GM23248 (cell line): Measurements from ENCODE around the gene MAP4K3. TPM values are rescaled to one million over a fixed set of nuclear protein-coding genes. Genes with fewer than 3 reads are reported as not detected.

ENCODE experiments used
- DNase-seq: peaks from one replicate; pipeline ENCODE4 v3.0.0-alpha.2; 2015
- H2AFZ ChIP-seq: fragments of 200-600 bp; sonication (generic); 2 replicates; pipeline ENCODE4 v1.6.1; 2016; ENCODE audit warnings: antibody characterized with exemption
- H3F3A ChIP-seq: fragments of 200-600 bp; sonication (generic); 2 replicates; pipeline ENCODE4 v1.6.1; 2016; ENCODE audit warnings: mild to moderate bottlenecking, antibody characterized with exemption, mixed run types; ENCODE audit not compliant: insufficient read depth
- H3K27ac ChIP-seq: fragments of 200-600 bp; sonication (generic); 2 replicates; pipeline ENCODE4 v1.5.1; 2016; ENCODE audit warnings: mild to moderate bottlenecking
- H3K27me3 ChIP-seq: fragments of 200-600 bp; sonication (generic); replicated peaks from 2 replicates; pipeline ENCODE4 v1.6.1; 2016; ENCODE audit warnings: mild to moderate bottlenecking; ENCODE audit not compliant: insufficient read depth
- H3K36me3 ChIP-seq: fragments of 200-600 bp; sonication (generic); 2 replicates; pipeline ENCODE4 v1.6.1; 2016; ENCODE audit warnings: low read depth, mild to moderate bottlenecking
- H3K4me1 ChIP-seq: fragments of 200-600 bp; sonication (generic); 2 replicates; pipeline ENCODE4 v1.6.1; 2016; ENCODE audit warnings: mild to moderate bottlenecking; ENCODE audit not compliant: insufficient read depth
- H3K4me2 ChIP-seq: fragments of 200-600 bp; sonication (generic); one replicate; pipeline ENCODE4 v1.6.1; 2016; ENCODE audit warnings: mild to moderate bottlenecking; ENCODE audit not compliant: unreplicated experiment
- H3K4me3 ChIP-seq: fragments of 200-600 bp; sonication (generic); 2 replicates; pipeline ENCODE4 v1.5.1; 2016; ENCODE audit warnings: mild to moderate bottlenecking
- H3K79me2 ChIP-seq: fragments of 200-600 bp; sonication (generic); 2 replicates; pipeline ENCODE4 v1.6.1; 2016; ENCODE audit warnings: mild to moderate bottlenecking; ENCODE audit not compliant: insufficient read depth
- H3K9ac ChIP-seq: fragments of 200-600 bp; sonication (generic); 2 replicates; pipeline ENCODE4 v1.6.1; 2016; ENCODE audit warnings: mild to moderate bottlenecking
- H3K9me2 ChIP-seq: fragments of 200-600 bp; sonication (generic); 2 replicates; pipeline ENCODE4 v1.6.1; 2016; ENCODE audit warnings: mixed run types, mild to moderate bottlenecking, moderate library complexity; ENCODE audit not compliant: insufficient read depth
- H3K9me3 ChIP-seq: fragments of 200-600 bp; sonication (generic); one replicate; pipeline ENCODE4 v1.6.1; 2017; ENCODE audit warnings: low read depth
- H4K20me1 ChIP-seq: fragments of 200-600 bp; sonication (generic); 2 replicates; pipeline ENCODE4 v1.6.0; 2016; ENCODE audit not compliant: insufficient read depth
- EZH2 ChIP-seq: fragments of 200-600 bp; sonication (generic); IDR thresholded peaks from 2 replicates; pipeline ENCODE4 v1.6.1; 2018; ENCODE audit warnings: antibody characterized with exemption, mild to moderate bottlenecking; ENCODE audit not compliant: insufficient read depth, poor library complexity, severe bottlenecking
- EZH2phosphoT487 ChIP-seq: fragments of 200-600 bp; sonication (generic); IDR thresholded peaks from 2 replicates; pipeline ENCODE4 v1.6.1; 2018; ENCODE audit warnings: antibody characterized with exemption, moderate library complexity, mild to moderate bottlenecking, low read depth; ENCODE audit not compliant: insufficient read depth
- WGBS, 2 experiments: methylation state at CpG; one replicate each; pipeline ENCODE4 v1.1.6; 2015 to 2017; ENCODE audit warnings: low lambda C conversion rate in 2 of 2, low coverage in 1 of 2; ENCODE audit errors: missing lambda C conversion rate in 2 of 2; 5-methylcytosine and 5-hydroxymethylcytosine counted together
- in situ Hi-C: fragments of 300-500 bp; cut with MboI; formaldehyde crosslinking; loops from 2 replicates; pipeline ENCODE4 v1.15.0; 2020
- polyA plus RNA-seq: library from polyadenylated mRNA; unstranded; fragments of >200 nt; fragmentation: Nextera tagmentation; extraction: Ambion mirVana; gene quantifications from 2 replicates; pipeline ENCODE4 v1.2.1, GENCODE V29; 2016
- total RNA-seq: library from RNA; depleted of rRNA; stranded (reverse); fragments of >200 nt; shearing (Covaris generic); gene quantifications from 2 replicates; pipeline ENCODE4 v1.2.3, GENCODE V29; 2014

The MAP4K3 gene
- total and polyA plus RNA-seq, 2 experiments from 2014 or later, result 9.9 to 32.0 TPM

DNA sequence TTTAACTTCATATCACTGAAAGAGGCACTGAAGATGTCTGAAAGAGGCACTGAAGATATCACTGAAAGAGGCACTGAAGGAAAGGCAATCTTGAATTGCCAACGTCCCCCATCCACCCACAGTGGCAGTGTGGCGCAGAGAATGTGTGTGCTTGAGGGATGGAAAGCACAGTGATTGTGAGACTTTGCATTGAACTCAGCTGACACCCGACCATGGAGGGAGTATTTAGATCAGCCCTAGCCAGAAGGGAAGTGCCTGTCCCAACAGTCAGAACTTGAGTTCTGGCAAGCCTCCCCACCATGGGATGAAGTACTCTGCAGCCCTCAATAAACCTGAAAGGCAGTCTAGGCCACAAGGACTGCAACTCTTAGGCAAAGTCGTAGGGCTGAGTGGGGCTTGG, 33.8 kb downstream of the MAP4K3 start:
- Histone ChIP-seq H3K27me3 (no peaks in the 10 kb centered on the region), H3K4me2 (no peak overlapping the region), H3K4me3 (no peak overlapping the region), H3K9ac (no peak overlapping the region), H3K36me3 (no peaks in the 10 kb centered on the region), H3F3A (peaks cover 13% of the 10 kb centered on the region; the same call in 1 of the 2 replicates), H4K20me1 (peaks cover 3% of the 10 kb centered on the region; the same call in 1 of the 2 replicates), H3K9me2 (no peaks in the 10 kb centered on the region), H2AFZ (no peak overlapping the region), H3K9me3 (no peaks in the 10 kb centered on the region), H3K27ac (no peak overlapping the region), H3K79me2 (peaks cover 100% of the 10 kb centered on the region), H3K4me1 (peaks cover 25% of the 10 kb centered on the region)
- in situ Hi-C loops, result no loop called here
- no peak for DNase-seq
- no peak for TF ChIP-seq EZH2
- no peak for TF ChIP-seq EZH2phosphoT487
- WGBS, 2 experiments, result 91 to 95% methylated on average over 4 of the region's 4 CpGs

DNA sequence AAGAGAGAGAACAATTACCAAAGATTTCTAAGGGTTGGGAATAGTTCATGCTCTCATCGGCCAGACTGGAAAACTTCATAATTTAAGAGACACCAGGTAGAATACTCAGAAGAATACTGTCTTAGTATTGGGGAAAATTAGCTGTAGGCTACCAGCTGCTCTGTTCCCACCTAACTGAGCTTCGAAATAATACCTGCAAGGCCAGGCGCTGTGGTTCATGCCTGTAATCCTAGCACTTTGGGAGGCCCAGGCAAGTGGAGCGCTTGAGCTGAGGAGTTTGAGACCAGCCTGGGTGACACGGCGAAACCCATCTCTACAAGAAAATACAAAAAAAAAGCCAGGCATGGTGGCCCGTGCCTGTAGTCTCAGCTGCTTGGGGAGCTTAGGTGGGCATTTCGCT, 35.8 kb downstream of the MAP4K3 start:
- Histone ChIP-seq H3K36me3 (no peaks in the 10 kb centered on the region), H4K20me1 (peaks cover 6% of the 10 kb centered on the region; the same call in 1 of the 2 replicates), H3K4me1 (peaks cover 8% of the 10 kb centered on the region), H3K9me3 (no peaks in the 10 kb centered on the region), H3K27ac (no peak overlapping the region), H2AFZ (no peak overlapping the region), H3K79me2 (peaks cover 100% of the 10 kb centered on the region), H3K4me3 (no peak overlapping the region), H3K9ac (no peak overlapping the region), H3K27me3 (no peaks in the 10 kb centered on the region), H3K9me2 (no peaks in the 10 kb centered on the region), H3K4me2 (no peak overlapping the region), H3F3A (no peaks in the 10 kb centered on the region)
- DNase-seq, result no peak
- TF ChIP-seq EZH2phosphoT487, result no peak
- no peak for TF ChIP-seq EZH2
- in situ Hi-C loops, result no loop called here
- WGBS, 2 experiments, result 98% methylated on average over 8 of the region's 8 CpGs

DNA sequence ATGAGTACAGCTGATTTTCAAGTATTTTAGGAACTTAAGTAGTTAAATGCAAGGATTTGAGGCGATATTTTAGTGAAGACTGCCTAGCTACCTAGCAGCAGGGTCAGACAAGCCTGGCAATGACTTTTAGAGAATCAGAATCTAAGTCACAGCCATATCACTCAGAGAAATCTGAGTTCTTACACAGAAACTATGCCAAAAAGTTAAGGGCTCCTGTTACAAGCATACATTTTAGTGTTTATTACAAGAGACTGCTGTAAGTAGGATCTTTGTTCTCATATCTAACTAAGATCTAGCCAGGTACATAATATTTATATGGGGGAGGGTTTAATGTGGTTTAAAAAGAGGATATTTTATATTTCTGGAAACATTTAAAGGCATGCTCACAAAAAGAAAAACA, 37.5 kb downstream of the MAP4K3 start:
- in situ Hi-C loops, result no loop called here
- TF ChIP-seq EZH2 (no peak), EZH2phosphoT487 (no peak)
- DNase-seq, result no peak
- H3K4me3 ChIP-seq, result no peak overlapping the region
- no peak overlapping the region for H3K27ac ChIP-seq
- H3K9me2 ChIP-seq, result no peaks in the 10 kb centered on the region
- H3K27me3 ChIP-seq, result no peaks in the 10 kb centered on the region
- H3K36me3 ChIP-seq, result no peaks in the 10 kb centered on the region
- H3K9ac ChIP-seq, result no peak overlapping the region
- H4K20me1 ChIP-seq, result peaks cover 6% of the 10 kb centered on the region; the same call in 1 of the 2 replicates
- 11 to 20% methylated on average over 1 of the region's 1 CpG for WGBS, 2 experiments
- no peaks in the 10 kb centered on the region for H3F3A ChIP-seq
- no peaks in the 10 kb centered on the region; the same call in 1 of the 2 replicates for H3K4me1 ChIP-seq
- peaks cover 100% of the 10 kb centered on the region for H3K79me2 ChIP-seq
- no peak overlapping the region for H3K4me2 ChIP-seq
- H2AFZ ChIP-seq, result no peak overlapping the region
- no peaks in the 10 kb centered on the region for H3K9me3 ChIP-seq

DNA sequence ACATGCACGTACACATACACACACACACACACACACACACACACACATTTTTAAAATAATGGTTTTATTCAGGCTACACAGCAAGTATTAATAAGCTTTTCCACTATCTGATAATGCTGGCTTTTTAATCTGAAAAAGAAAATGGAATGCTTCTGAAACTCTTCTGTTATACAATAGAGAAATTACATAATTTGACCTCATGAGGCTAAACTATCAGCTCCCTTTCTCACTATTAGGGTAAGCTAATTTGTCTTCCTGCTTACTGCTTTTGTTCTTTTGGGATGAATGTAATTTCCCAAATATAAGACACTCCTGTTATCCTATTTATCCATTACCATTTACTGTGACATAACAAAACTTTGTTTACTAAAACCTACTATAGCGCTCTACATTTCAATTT, 41.8 kb downstream of the MAP4K3 start:
- WGBS, 2 experiments, result 81 to 86% methylated on average over 2 of the region's 2 CpGs
- Histone ChIP-seq H3K9me3 (no peaks in the 10 kb centered on the region), H3K4me3 (no peak overlapping the region), H3F3A (no peaks in the 10 kb centered on the region), H3K9me2 (no peaks in the 10 kb centered on the region), H3K4me2 (no peak overlapping the region), H3K79me2 (peaks cover 98% of the 10 kb centered on the region), H2AFZ (no peak overlapping the region), H3K27ac (no peak overlapping the region), H3K9ac (no peak overlapping the region), H3K27me3 (no peaks in the 10 kb centered on the region), H3K4me1 (no peaks in the 10 kb centered on the region; the same call in 1 of the 2 replicates), H3K36me3 (no peaks in the 10 kb centered on the region), H4K20me1 (0 out of 2 replicates have a peak, but pooled peaks cover 3% of the 10 kb centered on the region)
- no peak for DNase-seq
- TF ChIP-seq EZH2phosphoT487, result no peak
- no peak for TF ChIP-seq EZH2
- in situ Hi-C loops, result no loop called here

DNA sequence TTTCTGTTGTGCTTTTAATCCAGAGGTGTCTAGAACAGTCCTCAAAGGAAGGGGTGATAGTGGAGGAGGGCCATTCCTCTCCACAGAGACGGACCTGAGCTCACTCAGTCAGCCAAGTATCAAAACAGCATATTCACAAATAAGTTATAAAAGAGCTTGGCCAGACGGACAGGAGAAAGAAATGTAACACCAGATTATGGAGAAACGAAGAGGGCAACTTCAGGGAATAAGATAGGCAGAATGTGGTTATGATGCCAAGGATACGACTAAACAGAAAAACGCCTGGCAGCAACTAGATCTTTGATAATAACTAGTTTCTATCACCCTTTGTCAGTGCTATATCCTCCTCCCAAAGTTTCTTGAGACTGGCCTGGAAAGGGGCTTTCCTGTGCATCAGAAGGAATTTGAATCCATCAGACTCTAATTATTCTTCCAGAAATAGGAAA, 42.5 kb downstream of the MAP4K3 start:
- peaks cover 98% of the 10 kb centered on the region for H3K79me2 ChIP-seq
- WGBS, 2 experiments, result 38 to 42% methylated on average over 5 of the region's 5 CpGs
- no peaks in the 10 kb centered on the region; the same call in 1 of the 2 replicates for H3K4me1 ChIP-seq
- no peaks in the 10 kb centered on the region for H3K9me3 ChIP-seq
- TF ChIP-seq EZH2phosphoT487 (no peak), EZH2 (no peak)
- no peaks in the 10 kb centered on the region for H3F3A ChIP-seq
- no peak overlapping the region for H3K4me2 ChIP-seq
- DNase-seq, result no peak
- H3K36me3 ChIP-seq, result no peaks in the 10 kb centered on the region
- H3K9me2 ChIP-seq, result no peaks in the 10 kb centered on the region
- no peak overlapping the region for H2AFZ ChIP-seq
- H3K9ac ChIP-seq, result no peak overlapping the region
- in situ Hi-C loops, result no loop called here
- H3K27ac ChIP-seq, result no peak overlapping the region
- H3K27me3 ChIP-seq, result no peaks in the 10 kb centered on the region
- no peak overlapping the region for H3K4me3 ChIP-seq
- 0 out of 2 replicates have a peak, but pooled peaks cover 3% of the 10 kb centered on the region for H4K20me1 ChIP-seq
